Endodermal cell (in vitro differentiated cells): ENCODE measurements around the gene PRDM16. TPM values are rescaled to one million over a fixed set of nuclear protein-coding genes. Genes with fewer than 3 reads are reported as not detected.
A peak's percentile ranks its signal among the peaks of the same experiment; 100 is the strongest.

Source experiments
- DNase-seq: peaks from one replicate; pipeline ENCODE4 v3.0.0-alpha.2; 2017
- H3K27ac ChIP-seq: 2 replicates; pipeline ENCODE4 v1.5.1; 2013; ENCODE audit warnings: mild to moderate bottlenecking, low read depth, low read length, moderate library complexity
- H3K27me3 ChIP-seq: 2 replicates; pipeline ENCODE4 v1.6.1; 2013; ENCODE audit warnings: mild to moderate bottlenecking, low read length, moderate library complexity; ENCODE audit not compliant: insufficient read depth, control insufficient read depth, poor library complexity, severe bottlenecking
- H3K36me3 ChIP-seq: 2 replicates; pipeline ENCODE4 v1.7.0; 2013; ENCODE audit warnings: mild to moderate bottlenecking, low read length, moderate library complexity; ENCODE audit not compliant: control insufficient read depth, insufficient read depth
- H3K4me1 ChIP-seq: one replicate; pipeline ENCODE4 v1.7.0; 2013; ENCODE audit warnings: low read length; ENCODE audit not compliant: control insufficient read depth, insufficient read depth
- H3K4me3 ChIP-seq: 2 replicates; pipeline ENCODE4 v1.5.1; 2013; ENCODE audit warnings: mild to moderate bottlenecking, low read length, moderate library complexity
- H3K9ac ChIP-seq: 2 replicates; pipeline ENCODE4 v1.6.1; 2013; ENCODE audit warnings: mild to moderate bottlenecking, low read length, moderate library complexity; ENCODE audit not compliant: poor library complexity, severe bottlenecking; ENCODE audit errors: extremely low read depth
- H3K9me3 ChIP-seq: 2 replicates; pipeline ENCODE4 v1.6.1; 2013; ENCODE audit warnings: mild to moderate bottlenecking, low read length, moderate library complexity; ENCODE audit not compliant: control insufficient read depth
- H3K27ac Mint-ChIP-seq: 2 replicates; pipeline ENCODE4 v1.8.0; 2020; ENCODE audit warnings: mixed read lengths
- H3K27me3 Mint-ChIP-seq: 2 replicates; pipeline ENCODE4 v1.8.0; 2021; ENCODE audit warnings: mild to moderate bottlenecking, mixed read lengths; ENCODE audit not compliant: insufficient read depth
- H3K36me3 Mint-ChIP-seq: 2 replicates; pipeline ENCODE4 v1.8.0; 2020; ENCODE audit warnings: low read depth, mixed read lengths
- H3K4me1 Mint-ChIP-seq: 2 replicates; pipeline ENCODE4 v1.8.0; 2020; ENCODE audit warnings: mixed read lengths
- H3K4me3 Mint-ChIP-seq: 2 replicates; pipeline ENCODE4 v1.8.0; 2020; ENCODE audit warnings: mild to moderate bottlenecking, moderate library complexity, mixed read lengths
- H3K9me3 Mint-ChIP-seq: 2 replicates; pipeline ENCODE4 v1.8.0; 2020; ENCODE audit warnings: mild to moderate bottlenecking, mixed read lengths
- WGBS, 2 experiments: methylation state at CpG; one replicate each; pipeline versions ENCODE4 v1.1.5 to v1.1.7; 2013; ENCODE audit warnings: missing lambda C conversion rate in 2 of 2, mixed read lengths in 1 of 2; ENCODE audit not compliant: insufficient coverage in 1 of 2, insufficient read length in 1 of 2; 5-methylcytosine and 5-hydroxymethylcytosine counted together
- total RNA-seq, 2 donors: library from RNA; stranded (reverse); fragmentation: NEBNext Ultra II Directional in 1 of 2; extraction: Animal tissue kit (Norgen Biotek cat#: 25700) in 1 of 2; gene quantifications; 2 replicates in 1 of 2; 3 replicates in 1 of 2; pipeline ENCODE4 v1.2.1, GENCODE V29; 2021
- TF ChIP-seq, protein P1 (sequence below): fragments of 200-600 bp; sonication (generic); conservative IDR thresholded peaks from 2 replicates; pipeline ENCODE4 v1.5.0; 2021; ENCODE audit warnings: antibody characterized with exemption, mild to moderate bottlenecking

The PRDM16 gene
- total RNA-seq, 2 donors from 2014 or later: 2.1 to 4.0 TPM

GRCh38 chr1:3119061-3119460 lies 50.1 kb downstream of the PRDM16 start:
- peak overlapping the region; percentile 60 for H3K27ac ChIP-seq
- Mint-ChIP-seq H3K36me3 (no peaks in the 10 kb centered on the region), H3K27me3 (peaks cover 2% of the 10 kb centered on the region), H3K4me1 (peaks cover 28% of the 10 kb centered on the region), H3K4me3 (no peak overlapping the region), H3K9me3 (no peaks in the 10 kb centered on the region), H3K27ac (no peak overlapping the region)
- peaks cover 7% of the 10 kb centered on the region for H3K4me1 ChIP-seq
- H3K27me3 ChIP-seq: no peaks in the 10 kb centered on the region
- H3K4me3 ChIP-seq: no peak overlapping the region
- H3K9me3 ChIP-seq: no peaks in the 10 kb centered on the region
- WGBS, 2 experiments: 93 to 94% methylated on average over 11 to 14 of the region's 14 CpGs
- TF ChIP-seq, protein P1, sequence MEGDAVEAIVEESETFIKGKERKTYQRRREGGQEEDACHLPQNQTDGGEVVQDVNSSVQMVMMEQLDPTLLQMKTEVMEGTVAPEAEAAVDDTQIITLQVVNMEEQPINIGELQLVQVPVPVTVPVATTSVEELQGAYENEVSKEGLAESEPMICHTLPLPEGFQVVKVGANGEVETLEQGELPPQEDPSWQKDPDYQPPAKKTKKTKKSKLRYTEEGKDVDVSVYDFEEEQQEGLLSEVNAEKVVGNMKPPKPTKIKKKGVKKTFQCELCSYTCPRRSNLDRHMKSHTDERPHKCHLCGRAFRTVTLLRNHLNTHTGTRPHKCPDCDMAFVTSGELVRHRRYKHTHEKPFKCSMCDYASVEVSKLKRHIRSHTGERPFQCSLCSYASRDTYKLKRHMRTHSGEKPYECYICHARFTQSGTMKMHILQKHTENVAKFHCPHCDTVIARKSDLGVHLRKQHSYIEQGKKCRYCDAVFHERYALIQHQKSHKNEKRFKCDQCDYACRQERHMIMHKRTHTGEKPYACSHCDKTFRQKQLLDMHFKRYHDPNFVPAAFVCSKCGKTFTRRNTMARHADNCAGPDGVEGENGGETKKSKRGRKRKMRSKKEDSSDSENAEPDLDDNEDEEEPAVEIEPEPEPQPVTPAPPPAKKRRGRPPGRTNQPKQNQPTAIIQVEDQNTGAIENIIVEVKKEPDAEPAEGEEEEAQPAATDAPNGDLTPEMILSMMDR: no peak
- no peak overlapping the region for H3K9ac ChIP-seq
- no peaks in the 10 kb centered on the region for H3K36me3 ChIP-seq
- DNase-seq: no peak

GRCh38 chr1:3119725-3120124 lies 50.7 kb downstream of the PRDM16 start:
- WGBS, 2 experiments: 75 to 89% methylated on average over 2 to 10 of the region's 10 CpGs
- no peak for DNase-seq
- Mint-ChIP-seq H3K9me3 (no peaks in the 10 kb centered on the region), H3K4me3 (no peak overlapping the region), H3K4me1 (peaks cover 28% of the 10 kb centered on the region), H3K27me3 (peaks cover 2% of the 10 kb centered on the region), H3K27ac (no peak overlapping the region), H3K36me3 (no peaks in the 10 kb centered on the region)
- Histone ChIP-seq H3K27ac (peak overlapping the region; percentile 60), H3K36me3 (no peaks in the 10 kb centered on the region), H3K4me1 (peaks cover 7% of the 10 kb centered on the region), H3K27me3 (no peaks in the 10 kb centered on the region), H3K4me3 (no peak overlapping the region), H3K9ac (no peak overlapping the region), H3K9me3 (no peaks in the 10 kb centered on the region)
- TF ChIP-seq, protein P1: peak; percentile 61

GRCh38 chr1:3120140-3120539 lies 51.1 kb downstream of the PRDM16 start:
- H3K36me3 ChIP-seq: no peaks in the 10 kb centered on the region
- no peak overlapping the region for H3K27ac Mint-ChIP-seq
- no peaks in the 10 kb centered on the region for H3K27me3 ChIP-seq
- H3K27me3 Mint-ChIP-seq: peaks cover 2% of the 10 kb centered on the region
- no peak overlapping the region for H3K4me3 ChIP-seq
- WGBS, 2 experiments: 77 to 81% methylated on average over 12 to 17 of the region's 17 CpGs
- no peak overlapping the region for H3K27ac ChIP-seq
- no peak overlapping the region for H3K4me3 Mint-ChIP-seq
- no peaks in the 10 kb centered on the region for H3K36me3 Mint-ChIP-seq
- H3K9ac ChIP-seq: no peak overlapping the region
- H3K4me1 ChIP-seq: peaks cover 9% of the 10 kb centered on the region
- no peaks in the 10 kb centered on the region for H3K9me3 ChIP-seq
- TF ChIP-seq, protein P1: no peak
- DNase-seq: no peak
- H3K4me1 Mint-ChIP-seq: peaks cover 28% of the 10 kb centered on the region
- H3K9me3 Mint-ChIP-seq: no peaks in the 10 kb centered on the region
